IPS-NIHi7 (cell line): ENCODE data around the gene TIAM1.

Source experiments
- DNase-seq: peaks from one replicate; pipeline ENCODE4 v3.0.0; 2012; ENCODE audit warnings: mixed read lengths; ENCODE audit errors: extremely low spot score

TIAM1 gene

DNA sequence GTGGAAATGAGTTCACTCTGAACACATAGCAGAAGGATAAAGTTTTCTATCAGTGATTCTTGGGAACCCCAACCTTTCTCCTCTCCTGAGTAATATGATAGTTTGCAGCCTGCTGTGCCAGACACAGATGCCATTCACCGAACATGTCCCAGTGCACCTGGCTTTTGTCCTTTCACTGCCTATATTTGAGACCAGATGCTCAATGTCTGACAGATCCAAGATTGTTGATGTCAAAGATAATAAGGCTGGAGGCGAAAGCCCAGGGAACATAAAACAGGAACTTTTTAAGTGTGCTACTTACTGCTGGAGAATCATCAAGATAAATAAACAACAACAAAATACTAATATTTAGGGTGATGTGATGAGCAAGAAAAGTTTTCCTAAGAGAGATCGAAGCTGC lies 139.3 kb downstream of the TIAM1 start:
- no peak for DNase-seq

DNA sequence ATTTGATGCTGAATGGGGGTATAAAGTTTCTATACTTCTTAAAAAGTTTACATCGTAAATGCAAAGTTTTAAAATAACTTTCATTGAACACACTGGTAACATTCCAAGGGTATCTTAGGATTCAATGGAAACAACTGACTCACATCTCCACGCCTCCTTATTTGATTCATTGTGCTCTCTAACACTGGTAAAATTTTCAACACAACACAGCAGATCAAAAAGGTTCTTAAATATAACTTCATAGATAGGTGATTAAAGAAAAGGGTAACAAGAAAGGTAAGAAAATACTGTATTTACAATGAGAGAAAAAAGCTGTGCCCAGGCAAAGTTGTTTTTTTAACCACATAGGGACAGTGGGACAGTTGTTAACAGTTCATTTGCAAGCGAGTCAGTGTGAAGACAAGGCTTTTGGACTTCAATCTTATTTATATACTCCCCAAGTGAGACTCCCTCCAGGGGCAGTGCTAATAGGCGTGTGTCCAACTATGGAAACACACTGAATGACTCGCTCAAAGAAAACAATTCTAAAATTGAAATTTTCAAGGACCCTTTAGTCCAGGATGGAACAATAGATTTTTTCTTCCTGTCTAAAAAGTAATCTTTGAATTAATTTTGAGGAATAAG lies 140.5 kb downstream of the TIAM1 start:
- DNase-seq = no peak

DNA sequence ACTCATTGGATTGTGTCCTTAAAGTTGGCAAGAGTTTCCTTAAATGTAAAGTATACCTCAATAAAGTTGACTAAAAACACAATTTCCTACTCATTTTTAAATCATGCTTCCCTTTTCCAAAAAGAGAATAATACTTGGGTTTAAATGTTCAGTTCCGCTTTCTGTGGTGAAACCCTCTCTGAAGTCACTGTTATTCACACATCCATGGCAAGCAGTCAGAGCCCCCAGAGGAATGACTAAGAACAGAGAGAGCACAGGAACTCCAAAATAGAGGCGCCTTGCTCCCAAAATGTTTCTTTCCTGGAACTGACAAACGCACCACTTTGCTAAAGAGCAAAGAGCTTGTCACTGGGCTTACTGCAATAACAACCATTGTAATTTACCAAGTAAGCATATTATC lies 142.5 kb downstream of the TIAM1 start:
- no peak for DNase-seq

GRCh38 chr21:31201144-31201543 lies 142.9 kb downstream of the TIAM1 start:
- no peak for DNase-seq

DNA sequence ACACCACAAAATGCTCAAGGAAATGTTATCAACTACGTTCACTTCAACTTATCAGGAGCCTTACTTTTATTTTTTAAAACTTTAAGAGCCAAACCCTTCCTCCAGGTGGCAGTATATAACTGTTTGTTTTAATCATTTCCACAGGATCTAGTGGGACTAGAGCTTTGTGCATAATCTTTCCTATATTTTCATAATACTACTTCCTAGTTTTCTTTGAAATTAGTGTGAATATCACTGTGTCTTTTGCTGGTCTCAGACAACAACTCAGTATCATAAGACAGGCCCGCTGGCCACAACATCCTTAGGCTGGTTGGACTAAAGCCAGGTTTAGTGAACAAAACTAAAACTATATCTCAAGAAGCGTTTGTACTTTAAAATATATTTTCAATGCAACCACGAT lies 145.5 kb downstream of the TIAM1 start:
- DNase-seq = no peak

DNA sequence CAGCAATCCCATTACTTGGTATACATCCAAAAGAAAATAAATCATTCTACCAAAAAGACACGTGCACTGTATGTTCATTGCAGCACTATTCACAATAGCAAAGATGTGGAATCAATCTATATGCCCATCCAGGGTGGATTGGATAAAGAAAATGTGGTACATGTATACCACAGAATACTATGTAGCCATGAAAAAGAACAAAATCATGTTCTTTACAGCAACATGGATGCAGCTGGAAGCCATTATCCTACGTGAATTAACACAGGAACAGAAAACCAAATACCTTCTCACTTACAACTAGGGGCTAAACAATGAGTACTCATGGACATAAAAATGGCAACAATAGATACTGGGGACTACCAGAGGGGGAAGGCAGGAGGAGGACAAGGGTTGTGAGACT lies 147.3 kb downstream of the TIAM1 start:
- DNase-seq = no peak

- no peak for DNase-seq
These were observed 148.6 kb downstream of the TIAM1 start for GRCh38 chr21:31195334-31196015.

GRCh38 chr21:31194510-31195293 lies 149.4 kb downstream of the TIAM1 start:
- DNase-seq = no peak

DNA sequence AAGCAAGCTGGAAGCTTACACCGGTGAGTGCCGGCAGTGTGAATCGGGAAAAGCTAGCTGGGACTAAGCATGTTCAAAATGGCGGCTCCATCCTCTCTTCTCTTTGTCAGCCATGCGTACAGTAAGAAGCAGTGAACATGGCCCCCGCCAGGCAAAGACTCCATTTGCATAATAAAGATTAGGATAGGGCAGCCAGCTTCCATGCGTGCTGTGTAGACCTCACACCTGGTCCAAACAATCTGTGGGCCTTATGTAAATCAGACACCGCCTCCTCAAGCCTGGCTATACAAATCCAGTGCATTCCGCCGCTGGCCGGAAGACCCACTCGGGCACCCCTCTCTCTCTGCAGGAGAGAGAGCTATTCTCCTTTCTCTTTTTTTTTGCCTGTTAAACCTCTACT lies 150.3 kb downstream of the TIAM1 start:
- DNase-seq = no peak

- DNase-seq = no peak
These were observed 152.5 kb downstream of the TIAM1 start for GRCh38 chr21:31191553-31191952.

- no peak for DNase-seq
These were observed 153.5 kb downstream of the TIAM1 start for GRCh38 chr21:31190516-31190915.

- DNase-seq = no peak
These were observed 156.6 kb downstream of the TIAM1 start for GRCh38 chr21:31187499-31187898.

- DNase-seq = no peak
These were observed 157.1 kb downstream of the TIAM1 start for GRCh38 chr21:31186916-31187315.

DNA sequence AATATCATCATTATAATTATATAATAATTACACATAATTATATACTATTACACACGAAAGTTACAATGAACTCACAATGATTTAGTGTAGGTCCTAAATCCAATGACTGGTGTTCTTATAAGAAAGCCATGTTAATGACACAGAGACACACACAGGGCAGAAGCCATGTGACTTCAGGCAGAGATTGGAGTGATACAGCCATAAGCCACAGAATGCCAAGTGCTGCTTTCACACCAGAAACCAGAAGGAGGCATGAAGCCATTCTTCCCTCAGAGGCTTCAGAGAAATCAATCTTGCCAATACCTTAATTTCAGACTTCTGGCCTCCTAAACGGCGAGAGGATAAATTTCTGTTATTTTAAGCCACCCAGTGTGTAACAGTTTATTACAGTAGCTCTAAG lies 158.4 kb downstream of the TIAM1 start:
- DNase-seq = no peak

GRCh38 chr21:31184876-31185275 lies 159.2 kb downstream of the TIAM1 start:
- DNase-seq = no peak

GRCh38 chr21:31184459-31184858 lies 159.6 kb downstream of the TIAM1 start:
- DNase-seq = no peak

DNA sequence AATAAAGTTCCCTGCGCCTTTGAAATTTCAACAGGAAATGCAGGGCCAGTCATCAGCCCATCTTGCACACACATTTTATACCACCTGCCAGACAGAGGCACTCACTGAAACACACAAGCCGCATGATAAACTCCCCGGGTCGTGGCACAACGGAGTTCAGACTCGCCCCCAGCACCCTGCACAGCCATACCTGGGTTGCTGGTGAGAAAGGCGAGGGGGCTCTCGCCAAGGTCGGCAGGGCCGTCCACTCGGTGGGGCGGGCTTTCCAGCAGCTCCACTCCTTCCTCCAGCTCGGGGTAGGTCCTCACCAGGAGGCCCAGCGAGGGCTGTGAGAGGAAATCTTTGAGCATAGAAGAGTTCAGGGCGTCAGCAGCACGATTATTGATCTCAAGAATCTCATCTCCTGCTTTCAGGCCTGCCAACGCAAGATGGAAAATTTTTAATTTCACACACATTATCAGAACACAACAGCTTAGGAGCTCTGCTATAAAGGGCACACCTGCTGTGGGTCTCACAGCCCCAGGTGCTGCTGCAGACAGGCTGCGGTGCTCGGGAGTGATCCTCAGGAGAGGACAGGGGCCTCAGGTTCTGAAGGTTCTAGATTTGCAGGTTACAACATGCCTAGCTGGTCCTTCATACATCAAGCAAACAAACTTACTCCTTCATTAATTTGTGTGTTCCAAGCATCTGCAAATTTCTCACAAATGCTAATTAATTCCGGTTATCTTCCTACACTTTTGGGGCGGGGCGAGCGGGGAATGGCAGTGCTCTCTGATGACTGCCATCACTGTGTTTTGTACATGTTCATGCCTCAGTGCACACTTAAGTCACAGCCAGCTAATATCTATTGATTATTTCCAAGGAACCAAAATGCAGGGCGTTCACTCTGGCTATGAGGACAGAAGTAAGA lies 161.6 kb downstream of the TIAM1 start:
- DNase-seq = no peak

GRCh38 chr21:31181082-31181750 lies 162.8 kb downstream of the TIAM1 start:
- no peak for DNase-seq

DNA sequence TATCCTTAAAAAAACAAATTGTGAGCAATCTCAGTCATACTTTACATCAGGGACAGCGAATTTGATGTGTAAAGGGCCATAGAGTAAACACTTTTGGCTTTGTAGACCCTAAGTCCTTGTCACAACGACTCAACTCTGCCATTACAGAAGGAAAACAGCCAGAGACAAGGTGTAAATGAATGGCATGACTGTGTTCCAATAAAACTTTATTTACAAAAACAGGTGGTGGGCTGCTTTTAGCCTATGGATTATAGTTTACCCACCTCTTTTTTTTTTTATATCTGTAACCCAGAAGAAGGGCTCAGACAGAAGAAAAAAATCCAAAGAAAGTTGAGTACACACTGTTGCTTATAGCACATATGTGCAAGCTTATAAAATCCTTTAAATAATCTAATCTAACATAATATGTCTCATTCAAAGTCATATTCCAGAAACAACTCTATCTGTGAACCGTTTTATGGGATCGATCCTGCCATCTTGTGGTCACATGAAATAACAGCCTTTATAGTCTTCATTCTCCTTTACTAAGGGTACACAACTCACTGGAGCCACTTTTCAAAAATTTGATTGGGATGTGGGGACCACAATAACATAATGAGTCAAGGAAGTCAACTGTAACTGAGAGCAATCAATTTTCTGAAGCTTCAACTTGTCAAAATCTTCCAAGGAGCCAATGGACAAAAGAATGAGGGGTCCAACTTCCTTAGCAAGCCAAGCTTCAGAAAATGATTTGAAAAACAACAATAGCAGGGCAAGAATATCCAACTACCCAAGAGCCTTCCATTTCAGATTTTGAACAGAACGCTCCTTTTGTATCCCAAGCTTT lies 163.6 kb downstream of the TIAM1 start:
- DNase-seq = peak; percentile 43

DNA sequence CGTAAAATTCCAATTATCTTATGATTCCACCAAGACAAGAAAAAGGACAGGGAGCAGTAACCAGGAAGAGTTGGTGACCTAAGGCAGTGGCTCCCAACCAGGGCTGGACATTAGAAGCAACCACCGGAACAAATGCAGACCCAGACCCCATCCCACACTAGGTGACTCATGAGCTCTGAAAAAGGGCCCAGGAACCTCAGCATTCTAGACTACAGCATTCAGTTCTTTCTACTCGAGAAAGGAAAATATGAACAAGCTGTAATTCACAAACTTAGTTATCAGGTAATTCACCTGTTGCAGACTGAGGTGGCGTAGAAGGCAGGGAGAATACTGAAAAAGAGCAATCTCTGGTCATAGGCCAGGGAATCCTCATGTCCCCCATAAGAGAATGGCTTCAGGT lies 167.3 kb downstream of the TIAM1 start:
- no peak for DNase-seq
